SH-SY5Y (cell line): ENCODE results near the gene ARL6IP5.

Experiments used
- GATA2 ChIP-seq: IDR thresholded peaks from 2 replicates; pipeline ENCODE4 v1.6.1; 2011; ENCODE audit warnings: mild to moderate bottlenecking, low read depth, low read length
- GATA3 ChIP-seq: IDR thresholded peaks from 2 replicates; pipeline ENCODE4 v1.6.1; 2011; ENCODE audit warnings: low read depth, mild to moderate bottlenecking, low read length, moderate library complexity

DNA sequence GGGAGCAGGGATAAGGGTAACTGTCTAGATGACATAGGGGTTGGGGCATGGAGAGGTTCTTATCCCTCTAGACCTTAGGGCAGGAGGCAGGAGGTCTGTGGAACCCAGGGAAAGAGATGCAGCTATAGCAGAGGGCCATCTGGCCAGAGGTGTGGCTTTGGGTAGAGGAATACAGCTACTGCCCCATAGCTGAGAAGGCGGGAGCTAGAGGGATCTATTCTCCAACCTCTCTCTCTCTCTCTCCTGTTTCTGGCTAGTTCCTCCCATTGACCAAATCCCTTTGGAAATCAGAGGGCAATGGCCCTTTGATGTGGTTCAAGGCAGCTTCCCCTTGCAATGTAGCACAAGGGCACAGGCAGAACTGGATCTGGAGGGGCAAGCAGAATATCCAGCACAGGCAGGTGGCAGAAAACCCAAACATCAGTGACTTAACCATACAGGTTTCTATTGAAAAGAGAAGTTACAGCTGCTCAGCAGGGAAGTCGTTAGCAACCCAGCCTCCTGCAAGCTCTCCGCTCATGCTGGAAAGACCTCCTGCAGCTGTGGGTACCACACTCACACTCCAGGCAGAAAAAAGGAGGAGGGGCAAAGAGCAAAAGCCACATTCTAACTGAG lies 60.0 kb downstream of the ARL6IP5 start:
- no peak for TF ChIP-seq GATA2
- no peak for TF ChIP-seq GATA3
